OCI-LY3 (cell line): ENCODE results near the gene JAZF1.

ENCODE experiments used
- CTCF ChIP-seq: fragments of 200-600, 300-600 bp; sonication (generic); IDR thresholded peaks from 2 replicates; pipeline ENCODE4 v1.5.1; 2014; ENCODE audit warnings: antibody characterized with exemption, low read length, low read depth
- EZH2phosphoT487 ChIP-seq: fragments of 200-600 bp; shearing (Covaris generic); IDR thresholded peaks from 2 replicates; pipeline ENCODE4 v1.6.1; 2018; ENCODE audit warnings: antibody characterized with exemption, mixed run types, low read depth

- TF ChIP-seq CTCF (no peak), EZH2phosphoT487 (no peak)
These were observed 264.2 kb downstream of the JAZF1 start for GRCh38 chr7:27916372-27916771.
